IMR-90 (cell line): Measurements from ENCODE around the gene SLC9A3.

Experiments used
- POLR2A ChIP-seq: IDR thresholded peaks from 2 replicates; pipeline ENCODE4 v1.6.1; 2012; ENCODE audit warnings: mild to moderate bottlenecking, low read depth, low read length
- TF ChIP-seq, protein P1 (sequence below): conservative IDR thresholded peaks from 2 replicates; pipeline ENCODE4 v1.5.1; 2012; ENCODE audit warnings: mild to moderate bottlenecking, low read depth, low read length, improper control_type of control experiment

GRCh38 chr5:465591-466403 is 58.5 kb downstream of the SLC9A3 start:
- TF ChIP-seq, protein P1, sequence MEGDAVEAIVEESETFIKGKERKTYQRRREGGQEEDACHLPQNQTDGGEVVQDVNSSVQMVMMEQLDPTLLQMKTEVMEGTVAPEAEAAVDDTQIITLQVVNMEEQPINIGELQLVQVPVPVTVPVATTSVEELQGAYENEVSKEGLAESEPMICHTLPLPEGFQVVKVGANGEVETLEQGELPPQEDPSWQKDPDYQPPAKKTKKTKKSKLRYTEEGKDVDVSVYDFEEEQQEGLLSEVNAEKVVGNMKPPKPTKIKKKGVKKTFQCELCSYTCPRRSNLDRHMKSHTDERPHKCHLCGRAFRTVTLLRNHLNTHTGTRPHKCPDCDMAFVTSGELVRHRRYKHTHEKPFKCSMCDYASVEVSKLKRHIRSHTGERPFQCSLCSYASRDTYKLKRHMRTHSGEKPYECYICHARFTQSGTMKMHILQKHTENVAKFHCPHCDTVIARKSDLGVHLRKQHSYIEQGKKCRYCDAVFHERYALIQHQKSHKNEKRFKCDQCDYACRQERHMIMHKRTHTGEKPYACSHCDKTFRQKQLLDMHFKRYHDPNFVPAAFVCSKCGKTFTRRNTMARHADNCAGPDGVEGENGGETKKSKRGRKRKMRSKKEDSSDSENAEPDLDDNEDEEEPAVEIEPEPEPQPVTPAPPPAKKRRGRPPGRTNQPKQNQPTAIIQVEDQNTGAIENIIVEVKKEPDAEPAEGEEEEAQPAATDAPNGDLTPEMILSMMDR = no peak
- TF ChIP-seq POLR2A = no peak
